Putamen (tissue), 1 donor: ENCODE results near the gene CAMK1D.
A peak's percentile ranks its signal among the peaks of the same experiment; 100 is the strongest.

ENCODE experiments used
- DNase-seq: peaks from one replicate; pipeline ENCODE4 v3.0.0-alpha.2; 2016; ENCODE audit warnings: low spot score

The CAMK1D gene

DNA sequence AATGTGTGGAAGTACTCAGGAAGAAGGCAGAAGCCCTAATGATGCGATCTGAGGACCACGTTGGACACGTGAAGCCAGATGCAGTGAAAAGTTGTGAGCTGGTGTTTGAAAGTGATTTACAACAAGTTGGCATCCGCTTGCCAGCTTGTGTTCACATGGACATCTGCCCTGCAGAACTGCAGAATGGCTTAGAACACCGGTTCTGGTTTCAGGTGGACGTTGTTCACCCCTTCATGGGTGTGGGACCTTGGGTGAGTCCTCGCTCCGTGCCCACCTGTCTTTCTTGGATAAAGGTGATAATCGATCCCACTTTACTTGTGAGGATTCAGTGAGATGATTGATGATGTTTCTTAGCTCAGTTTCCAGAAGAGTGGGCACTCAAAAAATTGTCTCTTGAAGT, 53.8 kb downstream of the CAMK1D start:
- no peak for DNase-seq

DNA sequence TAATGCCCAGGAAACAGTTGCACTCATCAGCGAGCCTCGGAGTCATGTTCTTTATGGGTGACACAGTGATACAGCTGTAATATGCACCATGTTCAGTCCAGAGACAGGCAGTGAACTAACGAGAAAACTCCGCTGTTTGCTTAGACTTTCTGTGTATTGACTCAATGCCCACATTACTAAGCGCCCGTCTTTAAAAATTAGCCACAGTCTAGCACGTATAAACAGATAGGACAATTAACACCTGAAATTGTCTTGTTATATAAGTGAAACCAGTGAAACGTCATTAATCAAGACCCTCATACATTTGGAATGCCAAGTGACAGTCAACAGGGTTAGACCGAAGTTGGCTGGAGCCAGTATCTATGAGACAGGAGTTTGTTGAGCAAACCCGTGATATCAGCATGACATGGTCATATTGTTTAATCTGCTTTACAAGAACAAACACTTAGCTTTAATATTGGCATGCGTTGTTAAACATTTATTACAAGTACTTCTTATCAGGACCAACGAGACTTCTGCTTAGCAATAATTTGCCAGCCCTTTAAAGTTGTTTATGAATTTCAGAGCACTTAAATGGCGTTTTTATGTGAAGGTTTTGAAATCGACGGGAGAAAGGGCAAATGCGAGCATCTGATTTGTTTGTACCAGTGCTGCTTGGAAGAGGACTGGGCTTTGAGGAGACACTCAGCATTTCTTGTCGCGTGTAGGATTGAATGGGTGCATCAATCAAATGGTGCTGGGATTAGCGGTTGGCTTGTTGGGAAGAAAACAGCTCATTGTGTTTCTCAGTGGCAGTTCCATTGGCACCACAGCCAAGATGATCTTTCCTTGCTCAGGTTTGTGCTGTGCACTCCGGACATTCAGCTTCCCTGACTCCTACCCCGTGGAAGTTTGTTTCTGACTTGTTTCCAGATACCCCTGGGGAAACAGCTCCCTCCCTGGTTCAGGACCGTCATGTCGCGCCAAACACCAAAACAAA, 56.3 kb downstream of the CAMK1D start:
- DNase-seq: no peak

DNA sequence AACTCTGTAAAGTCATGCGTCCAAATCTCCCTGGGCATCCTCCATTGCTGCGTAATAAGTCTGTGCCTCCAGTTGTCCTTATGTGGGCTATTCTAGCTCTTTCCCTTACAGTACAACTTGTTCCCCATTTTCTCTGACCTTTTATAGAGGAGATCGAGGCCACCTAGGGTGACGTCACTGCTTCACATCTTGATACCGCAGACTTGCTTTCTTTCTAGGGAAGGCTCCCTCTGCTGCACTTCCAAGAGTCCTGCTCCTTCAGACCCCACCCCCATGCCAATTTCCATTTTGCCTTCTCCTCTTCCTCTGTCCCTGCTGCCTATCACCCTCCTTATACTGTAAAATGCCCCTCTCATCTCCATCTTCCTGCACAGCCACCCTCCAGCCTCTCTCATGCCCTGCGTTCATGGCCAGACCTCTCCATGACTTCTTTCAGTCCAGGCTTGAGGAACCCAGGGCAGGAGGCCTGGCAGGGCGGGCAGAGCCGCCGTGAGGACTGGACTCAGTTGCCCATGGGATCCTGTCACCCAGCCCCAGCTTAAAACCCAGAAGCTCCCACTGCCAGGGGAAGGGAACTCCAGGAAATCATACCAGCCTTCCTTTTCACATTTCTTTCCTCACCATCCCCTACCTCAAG, 57.5 kb downstream of the CAMK1D start:
- DNase-seq: no peak

DNA sequence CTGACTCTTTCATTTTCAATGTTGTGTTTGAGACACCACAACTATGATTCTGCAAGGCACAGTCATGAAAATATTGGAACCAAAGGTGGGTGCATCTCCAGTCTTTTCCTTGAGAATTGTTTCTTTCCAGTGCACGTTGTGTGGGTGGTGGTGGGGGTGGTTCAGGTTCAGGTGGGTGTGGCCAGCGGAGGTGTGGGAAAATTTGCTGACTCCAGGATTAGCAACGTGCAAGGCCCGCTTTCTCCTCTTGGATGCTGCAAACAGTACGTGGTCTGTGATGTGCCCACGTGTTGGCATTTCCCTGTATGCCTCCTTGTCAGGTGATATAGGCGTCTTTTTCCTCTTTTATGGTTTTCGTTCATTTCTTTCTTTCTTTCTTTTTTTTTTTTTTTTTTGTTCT, 59.1 kb downstream of the CAMK1D start:
- DNase-seq: no peak

DNA sequence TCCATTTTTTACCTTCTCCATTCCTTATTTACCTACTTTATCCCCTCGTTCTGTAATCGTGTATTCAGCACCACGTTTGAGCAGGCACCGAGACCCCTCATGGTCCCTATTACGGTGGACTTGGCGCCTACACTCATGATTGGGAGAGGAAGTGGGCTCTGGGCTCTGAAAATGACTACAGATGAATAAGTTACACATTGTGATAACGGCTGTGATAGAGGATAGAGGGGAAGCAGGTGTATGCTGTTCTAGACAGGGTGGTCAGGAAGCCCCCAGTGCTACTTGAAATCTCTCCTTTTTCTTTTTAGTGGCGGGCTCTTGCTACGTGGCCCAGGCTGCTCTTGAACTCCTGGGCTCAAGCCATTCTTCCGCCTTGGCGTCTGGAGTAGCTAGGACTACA, 59.8 kb downstream of the CAMK1D start:
- no peak for DNase-seq

DNA sequence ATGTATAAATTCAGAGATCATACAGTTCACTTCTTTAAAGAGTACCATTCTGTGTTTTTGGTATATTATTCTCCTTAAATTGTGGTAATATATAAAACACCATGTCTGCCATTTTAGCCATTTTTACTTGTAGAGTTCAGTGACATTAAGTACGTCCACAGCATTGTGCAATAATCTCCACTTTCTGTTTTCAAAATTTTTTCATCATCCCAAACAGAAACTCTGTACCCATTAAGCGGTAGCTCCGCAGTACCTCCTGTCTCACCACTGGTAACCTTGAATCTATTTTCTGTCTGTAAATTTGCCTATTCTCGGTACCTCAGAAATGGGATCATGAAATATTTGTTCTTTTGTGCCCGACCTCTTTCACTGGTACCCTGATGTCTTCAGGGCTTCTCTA, 60.3 kb downstream of the CAMK1D start:
- no peak for DNase-seq

DNA sequence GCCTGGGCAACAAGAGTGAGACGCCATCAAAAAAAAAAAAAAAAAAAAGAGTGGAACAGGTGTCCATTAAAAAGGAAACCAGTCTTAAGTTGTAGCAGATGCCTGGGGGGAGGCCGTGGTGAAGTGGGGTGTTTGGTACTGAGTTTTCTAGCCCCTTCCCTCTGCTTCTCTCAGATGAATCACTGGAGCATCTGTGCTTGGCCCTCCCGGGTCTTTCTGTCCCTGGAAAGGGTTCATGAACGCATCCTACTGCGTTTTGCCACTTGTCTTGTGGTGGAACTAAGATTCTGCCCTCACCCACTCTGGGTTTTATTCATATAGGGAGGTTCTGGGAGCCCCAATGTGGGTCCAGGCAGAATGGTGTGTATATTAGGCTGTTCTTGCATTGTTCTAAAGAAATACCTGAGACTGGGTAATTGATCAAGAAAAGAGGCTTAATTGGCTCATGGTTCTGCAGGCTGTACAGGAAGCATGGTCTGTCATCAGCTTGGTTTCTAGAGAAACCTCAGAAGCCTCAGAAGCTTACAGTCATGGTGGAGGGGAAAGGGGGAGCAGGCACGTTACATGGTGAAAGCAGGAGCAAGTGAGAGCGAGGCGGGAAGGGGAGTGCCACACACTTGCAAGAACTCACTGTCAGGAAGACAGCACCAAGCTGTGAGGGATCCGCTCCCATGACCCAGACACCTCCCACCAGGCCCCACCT, 63.5 kb downstream of the CAMK1D start:
- no peak for DNase-seq

DNA sequence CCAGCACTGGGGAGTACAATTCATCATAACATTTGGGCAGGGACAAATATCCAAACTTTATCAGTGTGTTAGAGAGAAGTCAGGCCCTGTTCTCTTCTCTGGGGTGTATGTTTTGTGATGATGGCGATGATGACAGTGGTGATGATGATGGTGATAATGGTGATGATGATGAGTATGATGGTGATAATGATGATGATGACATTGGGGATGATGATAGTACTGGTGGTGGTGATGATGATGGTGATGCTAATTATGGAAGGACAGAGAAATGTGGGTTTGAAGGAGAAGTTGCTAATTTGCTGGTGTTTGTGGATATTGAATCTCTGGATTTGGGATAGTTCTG, 64.0 kb downstream of the CAMK1D start:
- no peak for DNase-seq

DNA sequence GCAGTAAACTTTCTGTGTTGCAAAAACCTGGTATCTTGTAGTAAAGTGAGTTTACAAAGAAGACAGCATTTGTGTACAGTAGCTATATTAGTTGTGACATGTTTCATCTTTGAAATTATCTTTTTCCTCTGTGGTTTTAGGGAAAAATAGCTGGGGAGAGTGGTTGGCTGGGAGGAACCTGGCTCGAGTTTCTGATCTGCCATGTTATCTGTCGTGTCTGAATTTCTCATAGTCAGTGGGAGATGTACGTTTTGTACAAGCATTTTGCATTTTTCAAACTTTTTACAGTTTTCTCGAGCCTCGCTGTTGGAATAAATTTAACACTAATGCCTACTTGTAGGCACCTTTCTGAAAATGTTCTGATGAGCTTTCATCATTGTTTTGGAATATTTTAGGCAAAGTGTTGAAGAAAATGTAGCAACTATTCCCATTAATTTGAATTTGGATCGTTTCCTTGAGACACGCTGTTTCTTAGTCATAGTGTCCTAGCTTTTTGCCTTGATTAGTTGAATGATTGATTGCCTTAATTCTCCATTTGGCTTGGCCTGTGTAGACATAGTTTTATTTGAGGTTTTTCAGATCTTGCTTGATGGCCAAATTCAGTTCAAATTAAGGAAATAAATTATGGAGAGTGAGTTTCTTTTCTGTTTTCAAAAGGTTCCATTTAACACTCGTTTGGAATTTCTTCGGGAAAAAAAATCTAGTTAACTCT, 65.1 kb downstream of the CAMK1D start:
- DNase-seq: peak; percentile 50

DNA sequence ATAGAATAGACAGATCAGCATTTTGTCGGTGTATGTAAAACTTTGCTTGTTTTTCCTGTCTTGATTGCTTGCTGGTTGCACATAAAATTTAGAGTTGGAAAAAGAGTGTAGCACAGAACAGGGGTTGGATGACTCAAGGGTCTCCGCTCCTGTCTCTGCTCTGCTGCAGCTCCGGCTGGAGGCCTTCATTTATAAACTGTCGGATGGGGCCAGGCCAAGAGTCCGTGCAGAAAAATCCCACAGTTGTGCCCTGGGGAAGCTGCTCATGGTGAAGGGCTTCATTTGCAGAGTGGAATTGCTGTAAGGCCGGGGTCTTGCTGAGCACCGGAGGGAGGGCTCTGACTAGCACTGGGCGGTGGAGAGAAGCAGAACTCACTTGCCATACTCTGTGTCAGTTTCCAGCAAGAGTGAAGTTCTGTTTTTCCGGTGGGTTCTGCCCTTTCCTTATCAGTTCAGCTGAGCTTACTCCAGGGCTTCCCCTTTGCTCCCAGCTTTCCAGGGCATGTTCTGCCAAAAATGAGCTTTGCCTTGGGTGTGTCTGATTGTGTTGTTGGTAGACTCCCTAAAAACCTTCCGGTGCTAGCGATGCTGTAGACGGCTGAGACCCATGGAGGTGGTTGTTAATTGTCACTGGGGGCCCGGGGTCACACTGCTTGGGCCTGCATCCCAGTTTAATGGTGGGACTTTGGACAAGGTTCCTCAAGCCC, 67.2 kb downstream of the CAMK1D start:
- no peak for DNase-seq

DNA sequence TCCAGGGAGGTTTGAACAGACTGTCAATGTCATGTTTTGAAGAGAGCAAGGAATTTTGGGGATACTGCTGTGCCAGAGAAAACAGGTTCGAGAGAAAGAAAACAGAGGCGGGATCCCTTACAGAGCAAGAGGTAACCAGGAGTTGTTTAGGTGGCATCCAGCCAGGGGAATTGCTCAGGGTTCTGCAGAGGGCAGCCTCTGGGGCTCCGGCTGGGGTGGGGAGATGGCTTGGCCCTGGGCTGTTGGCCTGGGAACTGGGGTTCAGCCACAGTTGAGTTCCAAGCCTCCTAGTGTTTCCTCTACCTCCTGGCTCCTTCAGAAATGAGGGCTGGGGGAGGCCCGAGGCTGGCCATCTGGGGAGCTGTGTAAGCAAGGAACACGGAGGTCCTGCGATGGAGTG, 68.0 kb downstream of the CAMK1D start:
- no peak for DNase-seq

DNA sequence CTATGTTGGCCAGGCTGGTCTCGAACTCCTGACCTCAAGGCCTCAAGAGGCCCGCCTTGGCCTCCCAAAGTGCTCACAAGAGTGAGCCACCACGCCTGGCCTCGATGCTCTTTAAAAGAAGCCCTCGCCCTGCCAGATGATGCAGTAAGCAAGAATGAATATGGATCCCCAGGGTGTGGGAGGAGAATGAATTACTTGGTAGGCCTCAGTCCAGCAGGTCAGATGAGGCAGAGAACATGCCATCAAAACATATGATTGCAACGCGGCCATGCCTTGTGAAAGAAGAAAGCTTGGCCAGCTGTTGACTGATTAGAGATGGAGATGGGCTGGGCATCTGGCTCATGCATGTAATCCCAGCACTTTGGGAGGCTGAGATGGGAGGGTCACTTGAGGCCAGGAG, 68.7 kb downstream of the CAMK1D start:
- DNase-seq: no peak

DNA sequence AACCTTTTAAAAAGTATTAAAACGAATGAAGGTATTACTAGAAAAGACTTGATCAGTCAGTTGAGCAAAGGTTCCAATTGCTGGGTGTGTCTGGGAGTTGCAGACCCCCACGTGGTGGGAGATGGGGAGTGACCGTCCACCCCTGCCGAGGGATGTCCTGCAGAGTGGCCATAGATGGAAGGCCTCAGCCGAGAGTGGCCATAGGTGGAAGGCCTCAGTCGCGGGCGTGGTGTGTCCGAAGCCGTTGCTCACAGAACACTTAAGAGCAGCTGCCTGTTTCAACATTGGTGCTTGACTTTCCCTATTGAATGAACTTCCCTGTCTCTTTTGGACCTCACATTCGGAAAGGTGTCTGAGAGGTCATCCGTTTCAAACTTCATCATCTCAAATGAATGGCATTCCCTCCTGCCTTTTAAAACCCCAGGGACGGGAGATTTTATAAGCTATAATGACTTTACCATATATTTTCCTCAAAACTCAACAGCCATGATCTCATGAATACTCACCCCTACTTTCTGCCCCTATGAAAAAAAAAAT, 69.4 kb downstream of the CAMK1D start:
- DNase-seq: no peak

DNA sequence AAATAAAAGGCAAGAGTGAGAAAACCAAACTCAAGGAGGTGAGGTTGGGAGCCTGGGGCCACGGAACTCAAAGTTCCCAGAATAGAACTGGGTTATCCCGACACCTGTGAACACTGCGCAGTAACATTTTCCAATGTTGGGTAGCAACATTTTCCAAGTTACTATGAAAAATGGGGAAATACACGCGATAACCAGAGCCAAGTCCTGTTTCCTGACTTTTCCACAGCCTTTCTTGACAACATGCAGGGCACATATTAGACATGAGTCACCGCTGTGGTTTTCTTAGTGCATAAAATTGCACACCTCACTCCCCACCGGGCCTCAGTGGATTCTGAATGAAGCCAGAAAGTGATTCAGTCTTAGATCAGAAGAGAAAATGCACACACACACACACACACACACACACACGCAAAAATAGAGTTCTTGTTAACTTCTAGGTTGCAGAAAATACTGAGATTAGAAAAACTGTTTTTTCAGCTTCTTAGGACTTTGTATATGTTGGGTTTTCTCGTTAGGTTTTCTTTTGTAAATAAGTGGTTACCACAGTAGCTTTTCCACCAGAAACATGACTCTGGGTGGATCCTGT, 70.0 kb downstream of the CAMK1D start:
- no peak for DNase-seq

DNA sequence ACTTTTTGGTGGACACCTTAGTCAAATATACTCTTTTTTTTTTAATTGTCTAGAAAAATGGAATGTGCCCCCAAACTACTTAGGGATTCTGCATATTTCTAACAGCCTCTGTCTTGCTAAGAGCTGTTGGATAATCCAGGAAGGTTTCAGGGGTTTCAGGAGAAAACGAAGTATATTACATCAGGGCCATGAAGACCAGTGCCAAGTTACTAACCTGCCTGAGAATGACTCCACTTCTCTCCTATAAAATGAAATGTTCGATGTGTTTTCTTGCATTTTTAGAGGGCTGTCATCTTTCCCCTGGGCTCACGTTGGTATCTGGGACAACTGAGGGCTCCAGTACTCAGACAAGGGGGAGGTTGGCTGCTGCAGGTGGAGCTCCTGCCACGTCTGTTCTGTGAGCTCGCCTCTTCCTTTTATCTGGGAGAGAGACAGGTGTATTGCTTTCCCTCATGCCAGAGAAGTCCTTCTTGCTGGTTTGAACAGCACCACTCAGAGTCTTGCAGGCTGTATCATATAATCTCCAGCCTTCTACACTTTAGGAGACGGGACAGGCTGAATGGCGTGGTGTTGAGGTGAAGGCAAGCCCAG, 71.3 kb downstream of the CAMK1D start:
- DNase-seq: peak; percentile 17

DNA sequence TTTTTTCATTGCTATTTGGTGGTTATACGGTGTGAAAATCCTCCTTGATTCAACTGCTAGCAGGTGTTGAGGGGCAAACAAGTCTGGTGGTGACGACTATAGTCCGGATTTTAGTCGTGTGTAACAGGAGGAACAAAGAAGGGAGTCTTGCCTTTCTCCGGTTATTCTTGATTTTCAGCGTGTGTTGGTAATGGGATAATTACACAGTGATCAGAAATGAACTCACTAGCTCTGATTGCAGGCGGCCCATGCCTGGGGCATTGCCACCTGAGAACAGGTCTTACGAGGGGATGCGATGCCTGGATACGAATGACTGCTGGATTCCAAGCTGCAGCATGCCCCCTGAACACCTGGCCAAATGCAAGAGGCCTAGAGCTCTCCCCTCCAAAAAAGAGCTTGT, 72.8 kb downstream of the CAMK1D start:
- DNase-seq: no peak

DNA sequence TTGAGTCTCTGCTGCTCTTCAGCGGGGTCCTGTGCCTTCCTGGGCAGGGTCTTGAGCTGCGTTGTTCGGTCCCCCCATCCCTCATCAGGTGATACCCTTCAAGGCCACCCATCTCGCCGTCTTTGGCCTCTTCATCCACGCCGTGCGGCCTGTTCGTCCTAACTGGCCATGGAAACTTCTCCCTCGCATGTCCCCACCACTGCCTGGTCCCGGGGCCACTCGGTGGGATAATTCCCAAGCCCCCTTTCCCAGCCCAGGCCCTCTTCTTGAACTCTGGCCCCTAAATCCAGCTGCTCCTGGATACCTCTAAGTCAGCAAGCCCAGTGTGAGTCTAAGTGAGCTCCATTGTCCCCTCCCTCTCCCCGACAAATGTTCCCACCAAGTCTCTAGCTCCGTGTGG, 74.5 kb downstream of the CAMK1D start:
- no peak for DNase-seq

DNA sequence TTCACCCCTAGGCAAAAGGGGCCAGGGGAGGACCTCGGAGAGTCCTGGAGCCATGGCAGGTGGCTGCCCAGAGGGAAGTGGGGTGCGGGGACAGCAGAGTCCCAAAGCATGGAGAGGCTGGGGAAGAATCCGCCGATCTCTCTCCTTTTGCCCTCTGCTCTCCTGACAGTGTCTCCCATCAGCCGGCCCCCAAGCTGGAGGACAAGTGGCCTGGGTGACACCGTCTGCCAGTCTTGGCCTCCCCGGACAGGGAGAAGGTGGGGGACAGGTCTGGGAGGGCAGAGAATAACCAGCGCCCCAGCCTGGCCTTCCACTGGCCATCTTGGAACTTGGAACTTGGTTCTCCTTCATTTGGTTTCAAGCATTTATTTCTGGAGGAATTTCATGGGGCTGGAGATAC, 77.9 kb downstream of the CAMK1D start:
- no peak for DNase-seq

DNA sequence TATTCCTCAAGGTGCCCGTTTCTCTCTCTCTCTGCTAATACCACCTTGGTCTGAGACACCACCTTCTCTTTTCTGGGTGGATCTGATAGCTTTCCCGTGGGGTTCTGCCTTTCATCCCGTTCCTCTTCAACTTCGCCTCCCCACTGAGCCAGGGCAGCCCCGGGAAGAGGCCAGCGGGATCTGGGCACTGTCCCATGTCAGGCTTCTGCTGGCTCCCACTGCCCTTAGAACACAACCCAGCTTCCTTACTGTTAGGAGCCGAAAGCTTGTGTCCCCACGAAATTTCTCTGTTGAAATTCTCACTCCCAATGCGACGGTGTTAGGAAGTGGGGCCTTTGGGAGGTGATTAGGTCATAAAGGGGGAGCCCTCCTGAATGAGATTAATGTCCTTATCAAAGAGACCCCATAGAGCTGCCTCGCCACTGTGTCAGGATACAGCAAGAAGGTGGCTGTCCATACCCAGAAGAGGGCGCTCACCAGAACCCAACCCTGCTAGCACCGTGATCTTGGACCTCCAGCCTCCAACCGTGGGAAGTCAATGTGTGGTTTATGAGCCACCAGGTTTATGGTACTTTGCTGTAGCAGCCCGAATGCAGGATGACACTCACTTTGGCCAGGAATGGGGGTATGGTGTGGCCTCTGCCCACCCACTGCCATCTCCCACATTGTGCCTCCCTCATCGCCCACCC, 79.2 kb downstream of the CAMK1D start:
- DNase-seq: no peak

DNA sequence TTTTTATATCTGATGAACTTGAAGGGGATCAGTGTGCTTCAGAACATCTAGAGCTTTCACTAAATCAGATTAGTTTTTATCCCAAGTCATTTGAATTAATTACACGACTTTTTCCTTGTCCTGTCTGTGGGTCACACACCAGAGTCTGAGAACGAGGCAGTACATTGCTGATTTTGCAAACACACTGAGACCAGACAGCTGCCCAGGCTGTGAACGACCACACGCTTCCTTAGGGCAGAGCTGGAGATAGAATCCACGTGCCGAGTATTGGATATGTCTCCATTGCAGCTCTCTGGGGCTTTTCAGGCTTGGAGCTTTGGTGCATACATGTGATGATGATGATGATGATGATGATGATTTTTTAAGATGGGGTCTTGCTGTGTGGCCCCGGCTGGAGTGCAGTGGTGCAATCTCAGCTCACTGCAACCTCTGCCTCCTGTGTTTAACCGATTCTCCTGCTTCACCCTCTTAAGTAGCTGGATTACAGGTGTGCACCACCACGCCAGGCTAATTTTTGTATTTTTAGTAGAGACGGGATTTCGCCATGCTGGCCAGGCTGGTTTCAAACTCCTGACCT, 81.1 kb downstream of the CAMK1D start:
- no peak for DNase-seq
